DOHH2 (cell line): ENCODE results near the gene CFAP77.

Experiments
- H3F3A ChIP-seq: fragments of 200-600 bp; sonication (generic), shearing (Covaris generic); 2 replicates; pipeline ENCODE4 v1.6.0; 2016; ENCODE audit warnings: antibody characterized with exemption, mild to moderate bottlenecking; ENCODE audit not compliant: control insufficient read depth, insufficient read depth
- H3K27ac ChIP-seq: fragments of 200-600 bp; sonication (generic); 2 replicates; pipeline ENCODE4 v1.5.1; 2014; ENCODE audit warnings: low read depth, mild to moderate bottlenecking, low read length, moderate library complexity
- H3K27me3 ChIP-seq: fragments of 200-600 bp; sonication (generic); 2 replicates; pipeline ENCODE4 v1.6.1; 2014; ENCODE audit warnings: mild to moderate bottlenecking, low read length, mixed read lengths; ENCODE audit not compliant: control insufficient read depth
- H3K36me3 ChIP-seq: fragments of 200-600 bp; sonication (generic); 2 replicates; pipeline ENCODE4 v1.6.1; 2014; ENCODE audit warnings: mild to moderate bottlenecking, low read length, moderate library complexity, mixed read lengths; ENCODE audit not compliant: control insufficient read depth
- H3K4me1 ChIP-seq: fragments of 200-600 bp; sonication (generic); 2 replicates; pipeline ENCODE4 v1.6.1; 2014; ENCODE audit warnings: mild to moderate bottlenecking, low read length, mixed read lengths; ENCODE audit not compliant: control insufficient read depth
- H3K4me2 ChIP-seq: fragments of 200-600 bp; sonication (generic); 2 replicates; pipeline ENCODE4 v1.6.0; 2014; ENCODE audit warnings: mild to moderate bottlenecking, low read length, moderate library complexity
- H3K4me3 ChIP-seq: fragments of 200-600 bp; sonication (generic); 2 replicates; pipeline ENCODE4 v1.5.1; 2014; ENCODE audit warnings: mild to moderate bottlenecking, low read length, mixed read lengths
- H3K79me2 ChIP-seq: fragments of 200-600 bp; sonication (generic); 2 replicates; pipeline ENCODE4 v1.6.1; 2014; ENCODE audit warnings: mild to moderate bottlenecking, low read length, mixed read lengths; ENCODE audit not compliant: control insufficient read depth
- H3K9me2 ChIP-seq: fragments of 200-600 bp; sonication (generic); replicated peaks from 2 replicates; pipeline ENCODE4 v1.6.1; 2014; ENCODE audit warnings: mild to moderate bottlenecking, low read length, mixed read lengths; ENCODE audit not compliant: control insufficient read depth
- H3K9me3 ChIP-seq: fragments of 200-600 bp; sonication (generic); 2 replicates; pipeline ENCODE4 v1.6.1; 2014; ENCODE audit warnings: antibody characterized with exemption, low read length, mixed read lengths; ENCODE audit not compliant: control insufficient read depth, insufficient read depth
- H4K20me1 ChIP-seq: fragments of 200-600 bp; sonication (generic); 2 replicates; pipeline ENCODE4 v1.6.0; 2014; ENCODE audit warnings: low read depth, mild to moderate bottlenecking, antibody characterized with exemption, low read length, moderate library complexity; ENCODE audit not compliant: control insufficient read depth, insufficient read depth
- EZH2phosphoT487 ChIP-seq: fragments of 200-600 bp; sonication (generic); IDR thresholded peaks from 2 replicates; pipeline ENCODE4 v1.6.1; 2017; ENCODE audit warnings: borderline replicate concordance, mild to moderate bottlenecking, antibody characterized with exemption, low read length, moderate library complexity, mixed read lengths
- TF ChIP-seq, protein P1 (sequence below): fragments of 200-600 bp; sonication (generic); IDR thresholded peaks from one replicate; pipeline ENCODE4 v1.5.1; 2014; ENCODE audit warnings: antibody characterized with exemption, mild to moderate bottlenecking, low read depth, low read length; ENCODE audit not compliant: poor library complexity, severe bottlenecking

Gene CFAP77

DNA sequence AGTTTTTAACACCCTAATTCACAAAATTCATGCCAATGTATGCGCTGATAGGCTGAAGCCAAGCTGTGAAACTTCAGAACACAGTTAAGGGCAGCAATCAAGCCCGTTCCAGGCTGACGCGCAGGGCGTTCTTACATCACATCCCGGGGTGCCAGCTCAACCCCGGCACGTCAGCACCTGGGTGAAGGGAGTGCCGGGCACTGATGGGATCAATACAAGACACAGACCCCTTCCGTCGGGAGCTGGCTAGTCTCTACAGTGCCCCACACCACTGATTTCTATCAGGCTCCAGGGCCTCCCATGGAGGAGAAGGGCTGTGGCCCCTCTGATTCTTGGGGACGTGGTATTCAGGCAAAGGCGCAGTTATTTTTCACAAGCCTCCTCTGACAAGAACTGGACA, 184.4 kb downstream of the CFAP77 start:
- Histone ChIP-seq H3K9me2 (no peaks in the 10 kb centered on the region), H3K27me3 (no peaks in the 10 kb centered on the region), H3F3A (no peaks in the 10 kb centered on the region), H3K9me3 (no peaks in the 10 kb centered on the region), H3K4me1 (no peaks in the 10 kb centered on the region), H3K4me2 (no peak overlapping the region), H3K79me2 (no peaks in the 10 kb centered on the region), H3K36me3 (peaks cover 27% of the 10 kb centered on the region), H3K4me3 (no peak overlapping the region), H3K27ac (no peak overlapping the region), H4K20me1 (0 out of 2 replicates have a peak, but pooled peaks cover 6% of the 10 kb centered on the region)
- TF ChIP-seq EZH2phosphoT487: no peak
- TF ChIP-seq, protein P1, sequence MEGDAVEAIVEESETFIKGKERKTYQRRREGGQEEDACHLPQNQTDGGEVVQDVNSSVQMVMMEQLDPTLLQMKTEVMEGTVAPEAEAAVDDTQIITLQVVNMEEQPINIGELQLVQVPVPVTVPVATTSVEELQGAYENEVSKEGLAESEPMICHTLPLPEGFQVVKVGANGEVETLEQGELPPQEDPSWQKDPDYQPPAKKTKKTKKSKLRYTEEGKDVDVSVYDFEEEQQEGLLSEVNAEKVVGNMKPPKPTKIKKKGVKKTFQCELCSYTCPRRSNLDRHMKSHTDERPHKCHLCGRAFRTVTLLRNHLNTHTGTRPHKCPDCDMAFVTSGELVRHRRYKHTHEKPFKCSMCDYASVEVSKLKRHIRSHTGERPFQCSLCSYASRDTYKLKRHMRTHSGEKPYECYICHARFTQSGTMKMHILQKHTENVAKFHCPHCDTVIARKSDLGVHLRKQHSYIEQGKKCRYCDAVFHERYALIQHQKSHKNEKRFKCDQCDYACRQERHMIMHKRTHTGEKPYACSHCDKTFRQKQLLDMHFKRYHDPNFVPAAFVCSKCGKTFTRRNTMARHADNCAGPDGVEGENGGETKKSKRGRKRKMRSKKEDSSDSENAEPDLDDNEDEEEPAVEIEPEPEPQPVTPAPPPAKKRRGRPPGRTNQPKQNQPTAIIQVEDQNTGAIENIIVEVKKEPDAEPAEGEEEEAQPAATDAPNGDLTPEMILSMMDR: no peak

DNA sequence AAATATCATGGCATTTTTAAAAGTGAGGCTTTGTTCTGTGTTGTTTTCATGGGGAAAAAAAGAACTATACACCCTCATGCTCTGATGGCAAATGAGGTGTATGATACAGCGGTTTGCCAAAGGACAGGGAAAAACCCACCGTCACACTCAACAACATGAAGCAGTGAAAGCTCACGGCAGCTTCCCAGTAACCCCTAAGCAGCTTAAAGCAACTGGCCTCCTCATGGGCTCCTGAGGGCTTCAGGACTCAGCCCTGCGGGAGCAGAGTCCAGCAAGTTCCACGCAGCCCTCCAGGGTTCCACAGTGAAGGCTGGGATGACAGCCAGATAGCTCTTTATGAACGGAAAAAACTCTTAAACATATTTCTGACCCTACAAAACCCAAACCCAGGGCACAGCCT, 185.3 kb downstream of the CFAP77 start:
- TF ChIP-seq EZH2phosphoT487: no peak
- TF ChIP-seq, protein P1: no peak
- Histone ChIP-seq H3K27me3 (no peaks in the 10 kb centered on the region), H3K9me2 (no peaks in the 10 kb centered on the region), H3K36me3 (peaks cover 33% of the 10 kb centered on the region), H3K27ac (no peak overlapping the region), H4K20me1 (0 out of 2 replicates have a peak, but pooled peaks cover 6% of the 10 kb centered on the region), H3K4me1 (no peaks in the 10 kb centered on the region), H3K79me2 (no peaks in the 10 kb centered on the region), H3K4me2 (no peak overlapping the region), H3K4me3 (no peak overlapping the region), H3K9me3 (no peaks in the 10 kb centered on the region), H3F3A (no peaks in the 10 kb centered on the region)

DNA sequence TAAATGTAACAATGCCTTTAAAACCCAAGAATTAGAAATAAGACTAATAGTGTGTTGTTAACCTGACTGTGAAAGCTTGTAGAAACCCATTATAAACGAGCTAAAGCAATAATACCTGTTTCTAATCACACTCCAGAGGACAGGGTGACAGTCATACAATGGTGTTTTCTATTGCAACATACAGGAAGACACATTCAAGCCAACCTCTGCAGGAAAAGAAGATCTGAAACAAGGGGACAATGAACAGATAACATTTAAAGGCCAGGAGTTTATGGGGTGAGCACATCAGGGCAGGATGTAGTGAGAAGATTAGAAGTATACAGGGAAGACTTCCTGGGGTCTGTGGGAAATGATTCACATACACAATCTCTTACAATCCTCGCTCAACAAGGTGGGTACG, 186.2 kb downstream of the CFAP77 start:
- Histone ChIP-seq H3K4me2 (no peak overlapping the region), H3K27ac (no peak overlapping the region), H3F3A (no peaks in the 10 kb centered on the region), H3K4me3 (no peak overlapping the region), H3K4me1 (no peaks in the 10 kb centered on the region), H4K20me1 (0 out of 2 replicates have a peak, but pooled peaks cover 6% of the 10 kb centered on the region), H3K9me2 (no peaks in the 10 kb centered on the region), H3K79me2 (no peaks in the 10 kb centered on the region), H3K36me3 (peaks cover 41% of the 10 kb centered on the region), H3K27me3 (no peaks in the 10 kb centered on the region), H3K9me3 (no peaks in the 10 kb centered on the region)
- TF ChIP-seq, protein P1: no peak
- no peak for TF ChIP-seq EZH2phosphoT487
